HG02852 (cell line): ENCODE measurements around the gene TAP1.

ENCODE experiments used
- ATAC-seq: cut with Tn5 transposase; IDR thresholded peaks from one replicate; pipeline ENCODE4 v1.9.1; 2021; ENCODE audit warnings: mild to moderate bottlenecking, moderate library complexity; ENCODE audit not compliant: unreplicated experiment

The TAP1 gene

GRCh38 chr6:32865724-32866443, 12.4 kb upstream of the TAP1 start:
- ATAC-seq: no peak

- no peak for ATAC-seq
These were observed 9.2 kb upstream of the TAP1 start for GRCh38 chr6:32862725-32863124.

GRCh38 chr6:32860674-32861073, 7.2 kb upstream of the TAP1 start:
- no peak for ATAC-seq

- ATAC-seq: no peak
These were observed 4.7 kb upstream of the TAP1 start for GRCh38 chr6:32858194-32858593.

DNA sequence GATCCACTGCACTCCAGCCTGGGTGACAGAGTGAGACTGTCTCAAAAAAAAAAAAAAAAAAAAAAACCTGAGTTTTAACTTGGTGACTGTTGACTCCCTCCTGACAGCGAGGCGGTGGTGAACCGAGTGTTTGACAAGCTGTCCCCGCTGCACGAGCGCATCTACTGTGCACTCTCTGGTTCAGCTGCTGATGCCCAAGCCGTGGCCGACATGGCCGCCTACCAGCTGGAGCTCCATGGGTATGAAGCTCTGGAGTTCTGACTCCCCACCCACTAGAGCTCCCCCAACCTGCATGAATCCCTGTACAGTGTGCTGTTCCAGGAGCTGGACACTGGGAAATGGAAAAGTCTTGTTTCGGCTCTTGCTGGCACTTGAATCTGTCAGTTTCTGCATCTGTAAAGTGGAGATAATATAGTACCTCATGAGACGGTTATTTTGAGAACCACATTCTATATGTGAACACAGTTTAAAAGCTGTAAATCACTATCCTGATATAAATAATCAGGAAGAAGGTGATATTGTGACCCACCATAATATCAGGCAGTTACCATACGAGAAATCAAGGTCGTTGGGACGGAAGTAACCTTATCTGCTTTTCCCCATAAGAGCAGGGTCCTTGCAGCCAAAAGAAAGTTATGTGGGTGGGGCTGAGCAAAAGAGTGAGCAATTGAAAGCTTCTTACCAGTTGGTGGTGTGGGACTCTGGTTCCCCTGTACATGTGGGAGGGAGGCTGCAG, 3.8 kb upstream of the TAP1 start:
- no peak for ATAC-seq

DNA sequence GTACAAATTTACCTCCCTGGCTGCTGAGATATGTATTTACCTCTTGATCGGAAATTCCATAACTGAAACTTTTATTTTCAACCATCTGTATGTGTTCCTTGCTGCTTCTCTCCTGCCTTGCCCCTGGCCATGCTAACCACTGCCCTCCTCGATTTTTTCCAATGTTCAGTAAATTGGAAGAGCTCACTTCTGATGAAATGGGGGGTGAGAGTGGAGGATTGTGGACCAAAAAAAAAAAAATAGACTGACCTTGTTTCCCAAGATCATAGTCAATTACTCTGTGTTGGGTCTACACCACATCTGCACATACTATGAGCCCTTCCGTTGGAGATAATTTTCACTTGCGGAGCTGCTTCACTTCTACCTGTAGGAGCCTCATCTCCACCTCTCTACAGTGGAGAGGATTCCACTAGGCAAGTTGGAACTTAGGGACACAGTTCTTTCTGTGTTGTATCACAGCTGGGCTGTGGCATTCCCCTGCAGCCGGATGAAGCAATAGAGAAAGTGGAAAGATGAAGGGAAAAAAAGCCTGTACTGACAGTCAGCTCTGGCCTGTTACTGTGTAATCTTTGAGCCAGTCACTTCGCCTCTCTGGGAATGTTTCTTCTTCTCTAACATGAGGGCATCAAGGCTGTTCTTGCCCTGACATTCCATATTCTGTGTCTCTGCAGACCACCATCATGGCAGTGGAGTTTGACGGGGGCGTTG, 2.1 kb upstream of the TAP1 start:
- no peak for ATAC-seq

DNA sequence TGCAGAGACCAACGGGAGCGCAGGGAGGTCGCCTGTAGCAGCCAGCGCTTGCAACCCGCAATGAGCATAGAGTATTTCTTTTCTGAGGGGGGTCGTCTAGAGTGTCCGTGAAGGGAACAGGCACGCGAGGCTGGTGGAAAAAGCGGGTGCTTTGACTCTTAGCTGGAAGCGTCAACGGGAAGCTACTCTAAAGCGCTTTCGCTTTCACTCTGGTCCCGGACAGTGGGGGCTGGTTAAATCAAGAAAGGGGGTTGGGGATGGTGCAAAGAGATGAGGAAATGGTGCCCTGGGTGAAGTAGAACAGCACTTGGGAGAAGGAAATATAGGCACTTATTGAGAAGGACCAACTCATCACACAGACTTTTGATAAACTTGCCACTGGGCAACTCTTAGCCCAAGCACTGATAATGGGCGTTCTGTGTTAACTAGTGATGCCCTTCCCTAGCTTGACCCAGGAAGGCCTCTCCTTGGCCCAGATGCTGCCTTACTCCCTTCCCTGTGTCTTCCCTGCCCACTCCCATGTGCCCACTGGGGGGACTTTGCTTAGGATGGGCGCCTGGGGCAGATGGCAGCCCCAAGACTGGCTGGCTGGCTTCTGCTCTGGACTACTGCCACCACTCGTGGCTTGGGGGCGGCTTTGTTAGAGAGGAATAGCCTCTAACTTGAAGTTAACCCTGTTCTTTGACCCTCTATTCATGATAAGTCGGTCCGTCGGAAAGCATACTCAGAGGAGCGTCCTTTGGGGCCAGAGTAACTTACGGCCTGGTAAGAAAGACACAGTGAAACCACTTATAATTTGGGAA, 1.1 kb upstream of the TAP1 start:
- ATAC-seq: peak; percentile 14

DNA sequence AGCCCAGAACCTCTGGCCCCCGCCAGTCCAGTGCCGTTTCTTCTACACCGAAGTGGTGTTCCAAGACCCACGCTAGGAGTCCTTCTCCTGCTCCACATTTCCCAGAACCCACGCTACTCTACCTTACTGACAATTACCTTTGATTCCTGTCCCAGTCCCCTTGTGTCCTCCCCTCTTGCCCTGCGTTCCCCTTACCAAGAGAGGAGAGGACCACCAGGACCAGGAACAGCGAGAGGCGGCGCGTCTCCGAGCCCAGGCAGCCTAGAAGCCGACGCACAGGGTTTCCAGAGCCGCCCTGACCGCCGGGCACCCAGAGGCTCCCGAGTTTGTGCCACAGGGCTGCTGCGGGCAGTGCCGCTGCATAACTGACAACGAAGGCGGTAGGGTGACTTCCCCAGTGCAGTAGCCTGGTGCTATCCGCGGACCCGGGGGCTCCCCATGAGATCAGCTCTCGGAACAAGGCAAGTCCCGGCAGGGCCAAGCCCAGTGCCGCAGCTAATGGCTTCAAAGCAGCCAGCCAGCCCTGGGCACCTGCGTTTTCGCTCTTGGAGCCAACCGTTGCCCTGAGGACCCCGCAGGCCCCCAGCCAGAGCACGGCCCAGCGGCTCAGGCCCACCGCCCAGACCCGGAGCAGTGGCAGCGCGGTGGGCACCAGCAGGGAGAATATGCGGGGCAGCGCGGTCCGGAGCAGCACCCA, 512 bp downstream of the TAP1 start:
- ATAC-seq: peak; percentile 12

GRCh38 chr6:32852018-32852843, 1.3 kb downstream of the TAP1 start:
- no peak for ATAC-seq

GRCh38 chr6:32851025-32851424, 2.5 kb downstream of the TAP1 start:
- ATAC-seq: no peak

- no peak for ATAC-seq
These were observed 4.4 kb downstream of the TAP1 start for GRCh38 chr6:32849126-32849525.

DNA sequence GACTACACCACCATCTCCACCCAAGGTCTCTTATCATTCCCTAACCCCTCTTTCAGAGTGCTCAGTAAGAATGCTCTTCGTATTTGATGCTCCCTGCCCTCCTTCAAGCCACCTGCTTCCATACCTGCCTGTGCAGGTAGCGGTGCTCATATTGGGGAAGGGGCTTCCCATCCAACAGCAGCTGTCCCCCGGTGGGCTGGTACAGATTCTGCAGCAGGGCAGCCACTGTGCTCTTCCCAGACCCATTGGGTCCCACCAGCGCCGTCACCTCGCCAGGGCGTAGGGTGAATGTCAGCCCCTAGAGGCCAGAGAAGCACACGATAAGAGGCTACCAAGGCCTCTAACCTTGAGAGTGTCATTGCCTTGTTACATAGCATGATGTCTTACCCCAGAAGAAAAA, 5.7 kb downstream of the TAP1 start:
- no peak for ATAC-seq

- ATAC-seq: no peak
These were observed 6.5 kb downstream of the TAP1 start for GRCh38 chr6:32847004-32847403.

- no peak for ATAC-seq
These were observed 8.1 kb downstream of the TAP1 start for GRCh38 chr6:32845384-32845884.

DNA sequence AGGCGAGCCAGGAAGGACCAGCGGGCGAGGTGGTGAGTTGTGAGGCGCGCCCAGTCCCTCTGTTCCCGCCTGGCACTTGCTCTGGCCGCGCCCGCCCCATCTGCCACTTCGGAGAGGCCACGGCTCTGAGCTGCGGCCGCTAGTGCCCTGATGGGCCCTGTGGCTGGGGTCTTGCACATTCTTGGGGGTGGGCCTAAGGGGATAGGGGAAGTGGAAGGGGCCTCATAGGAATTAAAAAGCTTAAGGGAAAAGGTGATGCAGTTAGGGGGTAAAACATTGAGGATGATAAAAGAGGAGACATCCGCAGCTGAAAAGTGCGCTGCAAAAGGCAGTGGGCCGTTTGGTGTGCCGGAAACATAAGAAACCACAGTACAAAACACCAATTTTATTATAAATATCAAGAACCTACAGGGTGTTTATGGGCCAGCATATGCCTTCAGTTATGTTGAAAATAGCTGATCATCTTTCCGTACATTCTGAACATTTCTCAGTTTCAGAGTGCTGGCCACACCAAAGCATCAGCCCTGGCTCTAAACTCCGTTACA, 8.6 kb downstream of the TAP1 start:
- no peak for ATAC-seq

GRCh38 chr6:32843979-32844838, 9.3 kb downstream of the TAP1 start, which contains the start of gene PSMB8:
TSS of gene PSMB8 (minus strand) at chr6:32844047. CDS start at chr6:32843996, 51 bp downstream.
- peak; percentile 65 for ATAC-seq

DNA sequence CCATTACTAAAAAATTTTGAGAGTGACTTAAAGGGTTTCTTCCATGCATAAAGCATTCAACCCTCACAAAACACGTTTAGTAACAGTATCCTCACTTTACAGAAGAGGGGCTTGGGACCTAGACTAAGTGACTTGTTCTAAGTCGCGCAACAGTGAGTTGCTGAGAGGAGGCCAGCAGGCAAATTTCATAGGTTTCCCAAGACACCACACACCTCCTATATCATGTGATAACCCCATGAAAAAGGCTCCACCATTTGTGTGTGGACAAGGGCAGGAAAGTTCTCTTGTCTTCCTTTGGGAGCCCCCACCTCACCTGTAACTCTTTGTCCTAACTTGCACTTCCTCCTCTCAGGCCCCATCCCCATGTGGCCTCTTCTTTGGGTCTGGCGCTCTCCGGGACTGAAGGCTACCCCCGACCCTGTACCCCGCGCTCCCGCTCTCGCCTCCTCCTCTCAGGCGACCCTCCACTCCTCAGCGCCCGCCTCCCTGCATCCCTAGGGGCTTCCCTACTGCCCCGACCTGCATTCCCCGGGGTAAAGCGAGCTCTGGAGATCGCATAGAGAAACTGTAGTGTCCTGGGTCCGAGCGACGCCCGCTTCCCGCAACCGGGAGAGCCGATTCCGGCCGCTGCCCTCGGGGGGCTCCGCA, 10.0 kb downstream of the TAP1 start:
- no peak for ATAC-seq

DNA sequence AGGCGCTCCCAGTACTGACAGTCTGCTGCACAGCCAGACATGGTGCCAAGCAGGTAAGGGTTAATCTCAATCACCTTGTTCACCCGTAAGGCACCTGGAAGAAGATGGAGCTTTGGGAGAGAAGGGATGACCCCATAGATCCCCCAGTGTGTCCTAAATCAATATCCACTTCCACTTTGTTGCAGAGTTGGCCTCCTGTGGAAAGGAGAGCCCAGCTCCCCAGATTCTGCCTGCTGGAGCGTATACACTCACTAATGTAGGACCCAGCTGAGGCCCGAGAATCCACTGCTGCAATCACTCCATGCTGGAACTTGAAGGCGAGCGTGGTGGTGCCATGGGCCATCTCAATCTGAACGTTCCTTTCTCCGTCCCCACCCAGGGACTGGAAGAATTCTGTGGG, 10.8 kb downstream of the TAP1 start:
- ATAC-seq: no peak
